ENCODE results near the gene AJUBA. TPM values are rescaled to one million over a fixed set of nuclear protein-coding genes. Genes with fewer than 3 reads are reported as not detected.

AJUBA gene
- total RNA-seq, 2 donors from 2014 or later: 5.8 to 24.6 TPM

GRCh38 chr14:22923746-22924145 lies 58.6 kb downstream of the AJUBA start:
- no peak for DNase-seq (ENCODE audit: low spot score)
- Histone ChIP-seq H3K27ac (no peak overlapping the region), H3K27me3 (no peaks in the 10 kb centered on the region), H3K9me3 (no peaks in the 10 kb centered on the region), H3K4me1 (peaks cover 0 to 18% of the 10 kb centered on the region in 2 donors), H3K36me3 (peaks cover 56% of the 10 kb centered on the region), H3K4me3 (no peak overlapping the region)
- TF ChIP-seq CTCF (IDR thresholded peaks at IDR 0.05): no peak

- no peak for DNase-seq (ENCODE audit: low spot score)
- TF ChIP-seq CTCF (IDR thresholded peaks at IDR 0.05): no peak
- Histone ChIP-seq H3K4me1 (peaks cover 0 to 14% of the 10 kb centered on the region in 2 donors), H3K9me3 (no peaks in the 10 kb centered on the region), H3K4me3 (no peak overlapping the region), H3K36me3 (peaks cover 56% of the 10 kb centered on the region), H3K27me3 (no peaks in the 10 kb centered on the region), H3K27ac (no peak overlapping the region)
These were observed 60.1 kb downstream of the AJUBA start for GRCh38 chr14:22922294-22922693.

Other genes with a start within 250 kb of the AJUBA start
- 10 to 100 TPM; 93.0 to 96.1 TPM for gene OXA1L, start 215.9 kb downstream of the AJUBA start, total RNA-seq
- gene SLC7A7, start 167.1 kb downstream of the AJUBA start, total RNA-seq: 10 to 100 TPM in 1 of 2 donors, 1 to 10 TPM in 1; 9.9 to 28.5 TPM
- gene MRPL52, start 152.7 kb downstream of the AJUBA start, total RNA-seq: 100 to 1,000 TPM in 1 of 2 donors, 10 to 100 TPM in 1; 59.4 to 168 TPM
- gene MMP14, start 146.0 kb downstream of the AJUBA start, total RNA-seq: 10 to 100 TPM; 29.1 to 58.0 TPM
- gene LRP10, start 110.8 kb downstream of the AJUBA start, total RNA-seq: 100 to 1,000 TPM in 1 of 2 donors, 10 to 100 TPM in 1; 54.2 to 144 TPM
- not detected for gene REM2, start 99.3 kb downstream of the AJUBA start, total RNA-seq
- 100 to 1,000 TPM in 1 of 2 donors, 10 to 100 TPM in 1; 76.5 to 774 TPM for gene RBM23, start 63.4 kb downstream of the AJUBA start, total RNA-seq
- 10 to 100 TPM; 23.3 to 55.1 TPM for gene PRMT5, start 53.2 kb downstream of the AJUBA start, total RNA-seq
- 10 to 100 TPM; 25.8 to 28.7 TPM for gene HAUS4, start 25.5 kb downstream of the AJUBA start, total RNA-seq
- 1 to 10 TPM; 5.0 to 6.8 TPM for gene C14orf93, start 27.6 kb upstream of the AJUBA start, total RNA-seq
- gene PSMB5, start 52.3 kb upstream of the AJUBA start, total RNA-seq: 100 to 1,000 TPM; 105 to 122 TPM
- not detected for gene PSMB11, start 59.7 kb upstream of the AJUBA start, total RNA-seq
- 1 to 10 TPM; 1.3 to 1.4 TPM for gene CDH24, start 75.0 kb upstream of the AJUBA start, total RNA-seq
- 10 to 100 TPM; 53.9 to 55.3 TPM for gene ACIN1, start 112.6 kb upstream of the AJUBA start, total RNA-seq
- gene C14orf119, start 113.0 kb upstream of the AJUBA start, total RNA-seq: 10 to 100 TPM; 13.5 to 23.7 TPM
- not detected for gene CIROP, start 122.4 kb upstream of the AJUBA start, total RNA-seq
- not detected for gene CEBPE, start 136.7 kb upstream of the AJUBA start, total RNA-seq
- gene SLC7A8, start 201.1 kb upstream of the AJUBA start, total RNA-seq: 10 to 100 TPM; 11.9 to 23.7 TPM

Data from right atrium auricular region (tissue), 2 donors.